OCI-LY7 (cell line): ENCODE data around the gene ACBD6. TPM values are rescaled to one million over a fixed set of nuclear protein-coding genes. Genes with fewer than 3 reads are reported as not detected.

Source experiments
- BruUV-seq: library from RNA; stranded (reverse); fragments of 400-500 nt; replicated peaks from 2 replicates; lab custom pipeline; 2021; lab: Mats Ljungman, UMichigan
- CTCF ChIA-PET: fragments of 300-600 bp; sonication (Branson Sonifier 250); formaldehyde crosslinking; loops from one replicate; lab custom pipeline; 2022; ENCODE audit warnings: antibody characterized with exemption; ENCODE audit not compliant: unreplicated experiment; lab: Charles Lee
- POLR2A ChIA-PET: fragments of 300-600 bp; sonication (Branson Sonifier 250); formaldehyde crosslinking; loops from one replicate; lab custom pipeline; 2022; ENCODE audit warnings: antibody characterized with exemption; lab: Charles Lee
- DNase-seq: peaks from one replicate; pipeline ENCODE4 v3.0.0-alpha.2; 2015; ENCODE audit warnings: low spot score
- H2AFZ ChIP-seq: fragments of 200-600 bp; sonication (generic), shearing (Covaris generic); 2 replicates; pipeline ENCODE4 v1.6.1; 2014; ENCODE audit warnings: mild to moderate bottlenecking, antibody characterized with exemption, low read length, moderate library complexity
- H3K27ac ChIP-seq: fragments of 200-600 bp; sonication (generic); 2 replicates; pipeline ENCODE4 v1.5.1; 2014; ENCODE audit warnings: mixed run types, low read depth, mild to moderate bottlenecking, moderate library complexity, low read length, inconsistent platforms; ENCODE audit not compliant: poor library complexity, severe bottlenecking
- H3K36me3 ChIP-seq: fragments of 200-600 bp; sonication (generic); 2 replicates; pipeline ENCODE4 v1.6.1; 2014; ENCODE audit warnings: mild to moderate bottlenecking, antibody characterized with exemption, low read length, moderate library complexity, mixed read lengths; ENCODE audit not compliant: insufficient read depth
- H3K4me1 ChIP-seq: fragments of 200-600 bp; sonication (generic); 2 replicates; pipeline ENCODE4 v1.5.1; 2014; ENCODE audit warnings: mild to moderate bottlenecking, low read length; ENCODE audit not compliant: insufficient read depth, poor library complexity, severe bottlenecking
- H3K4me2 ChIP-seq: fragments of 200-600 bp; sonication (generic); 2 replicates; pipeline ENCODE4 v1.6.1; 2014; ENCODE audit warnings: mild to moderate bottlenecking, low read length
- H3K4me3 ChIP-seq: fragments of 200-600 bp; sonication (generic); 2 replicates; pipeline ENCODE4 v1.5.1; 2014; ENCODE audit warnings: mild to moderate bottlenecking, low read depth, low read length; ENCODE audit not compliant: poor library complexity, severe bottlenecking
- H3K79me2 ChIP-seq: fragments of 200-600 bp; sonication (generic); 2 replicates; pipeline ENCODE4 v1.6.1; 2016; ENCODE audit warnings: low read depth, mild to moderate bottlenecking, low read length, moderate library complexity, mixed read lengths; ENCODE audit not compliant: insufficient read depth
- H3K9me2 ChIP-seq: fragments of 200-600 bp; sonication (generic); 2 replicates; pipeline ENCODE4 v1.6.1; 2016; ENCODE audit warnings: mild to moderate bottlenecking, low read length, mixed read lengths; ENCODE audit not compliant: insufficient read depth
- H3K9me3 ChIP-seq: fragments of 200-600 bp; sonication (generic); 2 replicates; pipeline ENCODE4 v1.6.1; 2014; ENCODE audit warnings: mild to moderate bottlenecking, mixed run types, low read length, mixed read lengths
- H4K20me1 ChIP-seq: fragments of 200-600 bp; sonication (generic); 2 replicates; pipeline ENCODE4 v1.6.1; 2014; ENCODE audit warnings: mild to moderate bottlenecking, antibody characterized with exemption, low read length, moderate library complexity, mixed read lengths; ENCODE audit not compliant: insufficient read depth
- EZH2phosphoT487 ChIP-seq: fragments of 200-600 bp; sonication (generic); IDR thresholded peaks from 2 replicates; pipeline ENCODE4 v1.6.1; 2018; ENCODE audit warnings: low read depth, borderline replicate concordance, mild to moderate bottlenecking, mixed run types, antibody characterized with exemption, low read length, moderate library complexity, mixed read lengths
- intact Hi-C: fragments of 100-400 bp; cut with micrococcal nuclease; formaldehyde crosslinking; loops from one replicate; pipeline ENCODE4 v1.10.0; 2022; ENCODE audit not compliant: unreplicated experiment
- total RNA-seq, 2 experiments: library from RNA; depleted of rRNA in 1 of 2; stranded (reverse); fragments of >200 nt in 1 of 2; shearing (Covaris generic) in 1 of 2; gene quantifications; 2 replicates each; pipeline ENCODE4 v1.2.3, GENCODE V29; 2014 to 2022
- TF ChIP-seq, protein P1 (sequence below): fragments of 200-600 bp; sonication (generic); conservative IDR thresholded peaks from 2 replicates; pipeline ENCODE4 v1.5.1; 2014; ENCODE audit warnings: mild to moderate bottlenecking, antibody characterized with exemption, low read length, moderate library complexity, mixed read lengths

ACBD6 gene
- total RNA-seq, 2 experiments from 2014 or later: 61.2 to 78.4 TPM

DNA sequence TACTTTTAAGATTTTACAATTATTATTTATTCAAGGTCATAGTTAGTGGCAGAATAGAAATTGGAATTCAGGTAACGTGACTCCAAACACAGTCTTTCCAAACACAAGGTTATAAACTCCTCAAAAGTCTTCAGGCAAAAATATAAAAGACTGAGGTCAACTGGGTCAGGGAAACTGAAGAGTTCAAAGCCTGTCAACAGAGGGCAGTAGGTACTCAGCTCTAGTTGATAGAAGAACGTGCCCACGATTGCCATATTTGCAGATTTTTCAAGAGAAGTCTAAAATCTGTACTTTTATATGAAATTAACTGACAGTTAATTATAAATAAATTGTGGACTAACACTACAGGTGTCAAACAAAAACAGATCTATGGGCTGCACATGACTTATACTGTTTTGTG lies 137.3 kb downstream of the ACBD6 start:
- CTCF ChIA-PET: no interaction called here
- intact Hi-C loops: no loop called here

DNA sequence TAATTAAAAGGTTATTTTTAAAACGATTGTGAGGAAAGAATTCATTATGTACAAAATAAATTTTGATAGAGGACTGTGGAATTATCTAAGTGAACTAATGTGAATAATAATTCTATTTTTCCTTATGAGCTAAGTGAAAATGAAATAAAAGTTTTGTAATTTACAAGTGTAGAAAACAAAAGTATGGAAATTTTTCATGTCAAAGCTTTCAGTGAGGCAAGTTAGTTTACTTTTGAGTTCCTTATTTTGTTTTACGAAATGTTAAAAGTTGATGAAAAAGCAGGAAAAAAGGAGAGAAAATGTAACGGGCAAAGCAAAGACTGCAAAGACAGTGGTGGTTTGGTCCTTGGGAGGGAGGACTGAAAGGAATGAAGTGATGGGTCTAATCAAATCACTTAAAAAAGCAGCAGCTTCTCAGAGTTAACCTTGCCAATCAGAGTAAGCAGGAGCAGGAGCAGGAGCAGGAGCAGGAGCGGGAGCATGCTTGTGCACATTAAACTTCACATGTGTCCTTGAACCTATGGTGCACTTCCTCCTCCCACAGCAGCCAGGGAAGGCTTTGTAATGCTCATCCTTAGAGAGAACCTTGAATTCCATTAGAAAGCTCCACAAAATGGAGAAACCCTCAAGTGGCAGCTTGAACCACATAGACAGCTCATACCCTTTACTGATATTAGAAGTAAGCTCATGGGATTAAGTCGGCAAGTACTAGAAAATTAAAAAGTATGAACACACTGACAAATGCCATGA lies 139.0 kb downstream of the ACBD6 start:
- BruUV-seq: no TSS peak
- intact Hi-C loops: no loop called here
- no peaks in the 10 kb centered on the region for H3K4me1 ChIP-seq
- no peak overlapping the region for H3K4me3 ChIP-seq
- CTCF ChIA-PET: no interaction called here
- POLR2A ChIA-PET: interaction anchor here (0.6 to 1.2 kb wide), 4 partner anchors 19 to 644 kb away, joined by 3 to 4 read pairs (median 3); partner anchors contain the start of gene ACBD6
- TF ChIP-seq, protein P1, sequence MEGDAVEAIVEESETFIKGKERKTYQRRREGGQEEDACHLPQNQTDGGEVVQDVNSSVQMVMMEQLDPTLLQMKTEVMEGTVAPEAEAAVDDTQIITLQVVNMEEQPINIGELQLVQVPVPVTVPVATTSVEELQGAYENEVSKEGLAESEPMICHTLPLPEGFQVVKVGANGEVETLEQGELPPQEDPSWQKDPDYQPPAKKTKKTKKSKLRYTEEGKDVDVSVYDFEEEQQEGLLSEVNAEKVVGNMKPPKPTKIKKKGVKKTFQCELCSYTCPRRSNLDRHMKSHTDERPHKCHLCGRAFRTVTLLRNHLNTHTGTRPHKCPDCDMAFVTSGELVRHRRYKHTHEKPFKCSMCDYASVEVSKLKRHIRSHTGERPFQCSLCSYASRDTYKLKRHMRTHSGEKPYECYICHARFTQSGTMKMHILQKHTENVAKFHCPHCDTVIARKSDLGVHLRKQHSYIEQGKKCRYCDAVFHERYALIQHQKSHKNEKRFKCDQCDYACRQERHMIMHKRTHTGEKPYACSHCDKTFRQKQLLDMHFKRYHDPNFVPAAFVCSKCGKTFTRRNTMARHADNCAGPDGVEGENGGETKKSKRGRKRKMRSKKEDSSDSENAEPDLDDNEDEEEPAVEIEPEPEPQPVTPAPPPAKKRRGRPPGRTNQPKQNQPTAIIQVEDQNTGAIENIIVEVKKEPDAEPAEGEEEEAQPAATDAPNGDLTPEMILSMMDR: no peak
- TF ChIP-seq EZH2phosphoT487: no peak
- DNase-seq: no peak
- H3K79me2 ChIP-seq: no peaks in the 10 kb centered on the region
- H3K4me2 ChIP-seq: no peak overlapping the region
- H3K27ac ChIP-seq: no peak overlapping the region
- H3K36me3 ChIP-seq: no peaks in the 10 kb centered on the region
- H2AFZ ChIP-seq: no peak overlapping the region
- H3K9me2 ChIP-seq: no peaks in the 10 kb centered on the region
- H3K9me3 ChIP-seq: no peaks in the 10 kb centered on the region
- no peaks in the 10 kb centered on the region for H4K20me1 ChIP-seq

More for the DNA sequence above, 137.3 kb downstream of the ACBD6 start:
- Histone ChIP-seq H4K20me1 (no peaks in the 10 kb centered on the region), H3K9me2 (no peaks in the 10 kb centered on the region), H3K27ac (no peak overlapping the region), H3K4me1 (no peaks in the 10 kb centered on the region), H3K4me2 (no peak overlapping the region), H2AFZ (no peak overlapping the region), H3K9me3 (no peaks in the 10 kb centered on the region), H3K36me3 (no peaks in the 10 kb centered on the region), H3K4me3 (no peak overlapping the region), H3K79me2 (no peaks in the 10 kb centered on the region)
- POLR2A ChIA-PET: interaction anchor here (0.6 to 1.5 kb wide), 2 partner anchors 8 to 124 kb away, joined by 3 read pairs; no protein-coding TSS in a partner anchor
- no TSS peak for BruUV-seq
- peak; percentile 10 for DNase-seq
- TF ChIP-seq, protein P1: peak; percentile 75
- TF ChIP-seq EZH2phosphoT487: no peak
